Measurements from ENCODE around the gene ZFHX2.

The ZFHX2 gene

GRCh38 chr14:23570806-23571483, 19.4 kb upstream of the ZFHX2 start:
- no peak for TF ChIP-seq CTCF (IDR thresholded peaks at IDR 0.05; ENCODE audit: low read depth, low read length)

GRCh38 chr14:23569443-23570151, 18.0 kb upstream of the ZFHX2 start:
- DNase-seq (ENCODE audit: extremely low read depth, low read depth) = no peak
- no peak for TF ChIP-seq CTCF (IDR thresholded peaks at IDR 0.05; ENCODE audit: low read depth, low read length)

More at GRCh38 chr14:23570806-23571483, 19.4 kb upstream of the ZFHX2 start:
- DNase-seq (ENCODE audit: extremely low read depth, low read depth) = no peak

- no peak for DNase-seq (ENCODE audit: extremely low read depth, low read depth)
- TF ChIP-seq CTCF (IDR thresholded peaks at IDR 0.05; ENCODE audit: low read depth, low read length) = no peak; the same call in none of the 2 replicates
Measured at GRCh38 chr14:23568600-23569331, 17.2 kb upstream of the ZFHX2 start.

DNA sequence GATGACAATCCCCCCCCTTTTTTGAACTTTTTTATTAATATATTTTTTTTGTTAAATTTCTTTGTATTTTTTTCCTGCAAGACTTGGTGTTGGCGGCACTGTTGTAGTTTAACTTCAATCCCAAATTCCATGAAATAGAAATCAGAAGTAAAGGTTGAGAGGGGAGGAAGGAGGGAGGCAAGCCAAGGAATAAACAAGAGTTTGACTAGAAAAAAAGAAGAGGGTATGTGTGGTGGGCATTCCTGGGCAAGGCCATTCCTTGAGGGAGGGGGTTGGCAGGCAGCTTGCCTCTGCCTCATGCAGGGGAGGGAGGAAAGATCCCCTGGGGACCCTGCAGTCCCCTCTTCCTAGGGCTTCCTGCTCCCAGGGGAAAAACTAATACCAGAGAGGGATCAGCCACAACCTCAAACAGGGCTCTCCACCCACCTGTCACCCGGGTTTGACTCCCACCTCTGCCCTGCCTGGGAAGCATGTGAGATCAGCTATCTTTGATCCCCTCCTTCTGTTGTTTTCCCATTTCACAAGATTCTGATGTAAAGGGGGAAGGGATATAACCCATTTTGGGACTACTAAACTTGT, 16.5 kb upstream of the ZFHX2 start:
- no peak for TF ChIP-seq CTCF (IDR thresholded peaks at IDR 0.05; ENCODE audit: low read depth, low read length)
- DNase-seq (ENCODE audit: extremely low read depth, low read depth) = no peak

DNA sequence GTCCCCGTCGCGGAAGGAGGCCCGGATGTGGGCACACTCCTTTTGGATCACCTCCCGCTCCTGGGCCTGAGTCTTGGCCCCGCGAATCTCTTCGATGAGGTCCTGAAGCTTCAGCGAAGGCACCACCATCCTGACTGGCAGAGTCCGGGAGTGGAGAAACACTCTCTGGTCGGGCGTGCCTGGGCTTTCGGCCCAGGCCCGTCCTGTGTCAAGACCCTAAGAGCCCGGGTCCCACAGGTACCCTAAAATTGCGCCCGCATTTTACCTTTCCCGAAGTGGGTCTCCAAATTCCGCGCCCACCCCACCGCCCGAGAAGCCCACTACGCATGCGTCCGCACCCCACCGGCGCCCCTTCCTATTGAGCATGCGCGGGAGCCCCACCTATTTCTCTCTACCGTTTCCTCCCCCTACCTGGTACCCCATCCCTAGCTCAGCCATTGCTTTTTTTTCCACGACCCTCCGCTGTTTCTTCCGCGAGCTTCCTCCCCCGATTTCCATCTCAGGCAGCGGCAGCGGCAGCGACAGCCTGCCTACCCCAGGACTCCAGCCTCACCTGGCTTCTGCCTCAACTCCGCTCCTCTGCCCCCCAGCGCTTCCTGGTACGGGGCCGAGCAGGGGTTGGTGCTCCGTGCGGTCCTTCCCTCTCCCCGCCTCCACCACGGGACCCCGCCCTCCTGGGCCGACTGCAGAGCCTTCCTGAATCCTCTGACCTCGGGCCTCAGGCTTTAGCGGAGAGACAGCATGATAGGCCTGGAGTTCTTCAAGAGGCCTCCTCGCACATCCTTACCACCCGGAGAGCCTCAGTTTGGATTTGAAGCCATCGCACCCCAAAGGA, 15.8 kb upstream of the ZFHX2 start, which contains the start of gene AP1G2:
AP1G2 (minus strand) TSS at position 606 of the 835 bp plus-strand sequence; CDS start at position 129, 477 bp downstream.
- DNase-seq (ENCODE audit: extremely low read depth, low read depth) = no peak
- no peak for TF ChIP-seq CTCF (IDR thresholded peaks at IDR 0.05; ENCODE audit: low read depth, low read length)

GRCh38 chr14:23566778-23567185, 15.2 kb upstream of the ZFHX2 start:
- TF ChIP-seq CTCF (IDR thresholded peaks at IDR 0.05; ENCODE audit: low read depth, low read length) = peak; percentile 16
- no peak for DNase-seq (ENCODE audit: extremely low read depth, low read depth)

Data from AG09319 (cell line).